Measurements from ENCODE around the gene MYBL2. TPM values are rescaled to one million over a fixed set of nuclear protein-coding genes. Genes with fewer than 3 reads are reported as not detected.

The MYBL2 gene
- total RNA-seq, 1 donor from 2014 or later = 108 TPM

DNA sequence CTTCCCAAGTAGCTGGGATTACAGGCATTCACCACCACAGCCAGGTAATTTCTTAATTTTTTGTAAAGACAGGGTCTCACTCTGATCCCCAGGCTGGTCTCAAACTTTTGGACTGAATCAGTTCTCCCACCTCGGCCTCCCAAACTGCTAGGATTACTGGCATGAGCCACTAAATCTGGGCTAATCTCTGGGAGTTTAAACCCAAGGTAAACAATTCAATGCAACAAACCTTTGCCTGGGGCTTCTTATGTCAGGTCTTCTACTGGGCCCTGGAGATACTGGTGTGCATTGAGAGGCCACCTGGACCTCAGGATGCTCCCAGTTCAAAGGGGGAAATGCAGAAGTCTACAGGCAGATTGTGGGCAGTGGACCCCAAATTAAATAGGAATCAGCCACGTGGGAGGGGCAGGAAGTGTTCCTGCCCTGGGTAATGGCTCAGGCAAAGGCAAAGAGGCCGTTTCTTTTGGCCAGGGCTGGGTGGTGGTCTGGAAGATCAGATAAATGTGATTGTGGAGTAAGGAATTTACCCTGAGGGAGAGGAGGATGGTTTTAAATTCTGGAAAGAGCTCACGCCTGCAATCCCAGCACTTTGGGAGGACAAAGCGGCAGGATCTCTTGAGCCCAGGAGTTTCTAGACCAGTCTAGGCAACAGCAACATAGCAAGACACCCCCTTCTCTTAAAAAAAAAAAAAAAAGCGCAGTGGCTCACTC is 1.3 kb upstream of the MYBL2 start:
- Mint-ChIP-seq H3K4me1 (peaks cover 12% of the 10 kb centered on the region), H3K36me3 (ENCODE audit: low read depth) (peaks cover 3% of the 10 kb centered on the region), H3K27me3 (peaks cover 5% of the 10 kb centered on the region), H3K4me3 (peak overlapping the region; percentile 71), H3K9me3 (no peaks in the 10 kb centered on the region), H3K27ac (peak overlapping the region; percentile 3)
- no peak for DNase-seq
- intact Hi-C loops (cut with micrococcal nuclease) = loop anchor here (2.0 kb wide), 1 partner anchor 75 kb away; the partner anchor contains the start of gene IFT52

DNA sequence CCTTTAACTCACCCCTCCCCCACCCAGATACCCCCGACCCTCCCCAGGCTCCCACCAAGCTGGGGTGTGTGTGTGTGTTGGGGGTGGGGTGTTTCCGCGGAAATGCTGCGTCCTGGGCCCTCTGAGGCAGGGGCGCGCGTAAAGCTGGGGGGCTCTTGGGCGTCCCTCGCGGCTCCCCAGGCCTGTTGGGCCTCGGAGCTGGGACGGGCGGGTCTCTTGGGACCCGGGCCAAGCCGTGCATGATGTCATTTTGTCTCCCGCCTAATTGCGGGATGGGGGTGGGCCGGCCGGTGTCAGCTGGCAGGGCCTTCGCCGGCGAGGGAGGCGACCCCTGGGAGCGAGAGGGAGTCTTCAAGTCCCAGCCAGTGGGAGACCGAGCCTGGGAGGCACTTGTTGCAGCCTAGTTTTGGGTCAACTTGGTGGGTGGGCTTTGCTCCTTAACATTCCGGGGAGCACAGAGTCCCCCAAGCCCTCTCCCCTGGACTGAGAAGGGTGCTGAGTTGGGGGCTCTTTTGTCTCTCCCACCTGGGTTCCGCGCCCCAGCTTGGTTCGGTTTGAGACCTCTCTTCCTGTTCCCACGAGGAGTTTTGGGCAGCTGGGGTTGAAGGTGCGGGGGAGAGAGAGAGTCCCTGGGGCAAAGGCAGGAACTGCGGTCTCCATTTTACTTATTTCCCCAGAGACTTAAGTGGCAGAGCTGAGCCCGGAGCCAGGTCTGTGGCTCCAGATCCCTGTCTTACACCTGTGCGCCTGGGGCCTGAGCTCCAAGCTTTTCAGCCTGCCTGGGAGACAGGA is 623 bp downstream of the MYBL2 start:
- intact Hi-C loops (cut with micrococcal nuclease) = loop anchor here (2.0 kb wide), 1 partner anchor 77 kb away; the partner anchor contains the start of gene IFT52
- Mint-ChIP-seq H3K4me3 (peak overlapping the region; percentile 84), H3K27ac (peak overlapping the region; percentile 90), H3K36me3 (ENCODE audit: low read depth) (peaks cover 5% of the 10 kb centered on the region), H3K4me1 (peaks cover 12% of the 10 kb centered on the region), H3K9me3 (no peaks in the 10 kb centered on the region), H3K27me3 (peaks cover 5% of the 10 kb centered on the region)
- DNase-seq = peak; percentile 74

DNA sequence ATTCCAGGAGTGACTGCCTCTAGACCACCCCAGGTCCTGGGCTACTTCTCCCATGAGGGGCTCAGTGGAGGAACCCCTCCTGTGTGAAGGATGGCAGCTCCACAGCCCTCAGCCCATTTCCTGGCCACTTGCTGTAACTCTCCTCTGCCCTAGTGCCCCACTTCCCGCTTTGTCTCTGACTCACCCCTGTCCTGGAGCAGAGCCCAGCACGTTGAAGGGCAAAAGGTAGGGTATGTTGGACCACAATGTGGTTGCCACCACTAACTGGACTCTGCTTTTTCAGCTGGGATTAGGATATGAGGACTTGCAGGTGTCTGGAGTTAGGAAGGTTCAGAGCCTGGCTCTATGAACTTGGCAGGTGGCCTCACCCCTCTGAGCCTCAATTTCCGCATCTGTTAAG is 2.4 kb downstream of the MYBL2 start:
- Mint-ChIP-seq H3K4me3 (no peak overlapping the region), H3K9me3 (no peaks in the 10 kb centered on the region), H3K27me3 (peaks cover 5% of the 10 kb centered on the region), H3K4me1 (peaks cover 12% of the 10 kb centered on the region), H3K27ac (no peak overlapping the region), H3K36me3 (ENCODE audit: low read depth) (peaks cover 13% of the 10 kb centered on the region)
- DNase-seq = no peak
- intact Hi-C loops (cut with micrococcal nuclease) = no loop called here

DNA sequence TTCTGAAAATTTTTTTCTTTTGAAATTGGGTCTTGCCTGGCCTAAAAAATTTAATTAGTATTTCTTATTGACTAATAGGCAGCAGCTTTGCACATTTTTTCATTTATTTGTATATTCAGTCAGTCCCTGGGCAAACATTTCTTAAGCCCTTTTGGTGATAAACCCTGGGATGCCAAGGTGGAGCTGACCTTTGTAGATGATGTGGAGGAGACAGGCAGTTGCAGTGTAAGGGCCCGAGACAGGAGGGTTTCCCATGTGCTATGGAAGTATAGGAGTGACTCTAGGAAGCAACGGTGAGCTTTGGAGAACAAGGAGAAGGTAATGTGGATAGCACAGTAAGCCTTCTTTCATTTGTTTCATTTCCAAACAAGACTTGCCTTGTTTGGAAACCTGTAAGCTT is 3.5 kb downstream of the MYBL2 start:
- Mint-ChIP-seq H3K27ac (no peak overlapping the region), H3K36me3 (ENCODE audit: low read depth) (peaks cover 13% of the 10 kb centered on the region), H3K27me3 (peaks cover 3% of the 10 kb centered on the region)

DNA sequence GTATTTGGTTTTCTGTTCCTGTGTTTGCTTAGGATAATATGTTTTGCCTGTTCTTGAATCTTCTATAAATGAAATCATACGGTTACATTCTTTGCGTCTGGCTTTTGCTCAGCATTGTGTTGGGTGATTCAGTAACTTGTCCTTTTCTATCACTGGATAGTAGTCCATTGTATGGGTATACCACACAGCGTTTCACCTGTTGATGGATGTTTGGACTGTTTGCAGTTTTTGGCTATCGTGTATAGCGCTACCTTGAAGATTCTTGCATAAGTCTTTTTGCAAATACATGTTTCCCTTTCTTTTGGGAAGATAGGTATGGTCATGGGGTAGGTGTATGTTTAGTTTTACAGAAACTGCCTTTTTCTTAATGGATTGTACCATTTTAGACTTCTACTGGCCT is 9.5 kb downstream of the MYBL2 start:
- H3K27me3 Mint-ChIP-seq = no peaks in the 10 kb centered on the region
- H3K4me3 Mint-ChIP-seq = no peak overlapping the region
- no peaks in the 10 kb centered on the region for H3K9me3 Mint-ChIP-seq
- H3K4me1 Mint-ChIP-seq = peaks cover 8% of the 10 kb centered on the region
- intact Hi-C loops (cut with micrococcal nuclease) = no loop called here
- no peak for DNase-seq
- H3K27ac Mint-ChIP-seq = no peak overlapping the region
- peaks cover 24% of the 10 kb centered on the region for H3K36me3 Mint-ChIP-seq (ENCODE audit: low read depth)

More for the DNA sequence above, 3.5 kb downstream of the MYBL2 start:
- no peak for DNase-seq
- H3K4me3 Mint-ChIP-seq = no peak overlapping the region
- H3K4me1 Mint-ChIP-seq = peaks cover 12% of the 10 kb centered on the region
- no peaks in the 10 kb centered on the region for H3K9me3 Mint-ChIP-seq
- intact Hi-C loops (cut with micrococcal nuclease) = no loop called here

DNA sequence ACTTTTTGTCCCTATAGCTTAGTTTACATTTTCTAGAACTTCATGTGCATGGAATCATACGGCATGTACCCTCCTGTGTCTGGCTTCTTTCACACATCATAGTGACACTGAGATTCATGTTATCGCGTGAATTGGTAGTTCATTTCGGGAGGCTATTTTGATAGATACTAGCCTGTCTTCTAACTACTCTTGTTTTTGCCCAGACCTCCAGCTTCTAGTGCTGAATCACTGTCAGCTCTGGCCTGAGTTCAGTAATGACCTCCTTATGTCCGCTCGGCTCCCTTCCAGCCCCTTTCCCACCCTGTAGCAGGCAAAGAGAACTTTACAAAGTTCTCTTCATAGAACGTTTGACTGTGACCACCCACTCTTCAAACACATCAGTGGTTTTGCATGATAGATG is 14.1 kb downstream of the MYBL2 start:
- intact Hi-C loops (cut with micrococcal nuclease) = no loop called here
- Mint-ChIP-seq H3K4me3 (no peak overlapping the region), H3K36me3 (ENCODE audit: low read depth) (peaks cover 15% of the 10 kb centered on the region), H3K27me3 (no peaks in the 10 kb centered on the region), H3K9me3 (no peaks in the 10 kb centered on the region), H3K4me1 (peaks cover 11% of the 10 kb centered on the region), H3K27ac (no peak overlapping the region)
- DNase-seq = no peak

DNA sequence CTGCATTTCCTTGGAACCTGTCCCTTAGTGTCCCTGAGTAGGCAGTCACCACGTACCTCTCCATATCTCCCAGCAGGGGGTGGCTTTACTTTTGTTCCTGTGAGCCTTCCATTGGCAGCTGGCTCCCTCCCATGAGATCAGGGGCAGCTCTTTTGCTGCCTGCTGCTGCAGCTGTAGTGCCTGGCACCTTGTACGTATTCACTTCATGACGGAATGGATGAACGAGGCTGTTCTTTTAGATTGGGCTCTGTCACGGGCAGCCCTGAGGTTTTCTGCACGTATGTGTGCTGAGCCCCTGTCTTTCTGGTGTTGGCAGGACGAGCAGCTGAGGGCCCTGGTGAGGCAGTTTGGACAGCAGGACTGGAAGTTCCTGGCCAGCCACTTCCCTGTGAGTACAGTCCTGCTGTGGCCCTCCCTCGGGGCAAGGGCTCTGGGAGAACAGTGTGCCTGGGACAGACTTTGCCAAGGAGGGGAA is 14.6 kb downstream of the MYBL2 start:
- Mint-ChIP-seq H3K4me1 (peaks cover 8% of the 10 kb centered on the region), H3K9me3 (no peaks in the 10 kb centered on the region), H3K4me3 (no peak overlapping the region), H3K27ac (peak overlapping the region; percentile 58), H3K36me3 (ENCODE audit: low read depth) (peaks cover 15% of the 10 kb centered on the region), H3K27me3 (no peaks in the 10 kb centered on the region)
- DNase-seq = no peak
- intact Hi-C loops (cut with micrococcal nuclease) = no loop called here

DNA sequence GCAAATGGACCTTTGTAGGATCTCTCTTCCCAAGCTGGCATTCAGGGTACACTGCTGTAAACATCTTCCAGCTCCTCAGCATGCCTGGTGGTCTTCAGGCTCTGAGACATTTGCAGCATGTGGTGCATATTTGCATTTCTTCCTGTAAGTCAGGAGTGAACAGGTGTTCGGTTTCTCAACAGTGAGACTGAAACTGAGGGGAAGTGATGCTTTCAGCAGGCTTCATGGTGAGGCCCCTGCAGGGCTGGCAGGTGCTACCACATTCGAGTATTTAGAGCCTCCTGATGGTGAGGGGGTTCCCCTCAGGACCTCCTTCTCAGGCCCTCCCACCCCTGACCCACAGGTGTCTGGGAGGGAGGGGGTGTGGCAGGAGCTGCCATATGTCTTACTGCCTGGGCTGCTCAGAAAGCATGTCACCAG is 15.1 kb downstream of the MYBL2 start:
- no peak for DNase-seq
- Mint-ChIP-seq H3K9me3 (no peaks in the 10 kb centered on the region), H3K4me1 (peaks cover 8% of the 10 kb centered on the region), H3K36me3 (ENCODE audit: low read depth) (peaks cover 15% of the 10 kb centered on the region), H3K27ac (no peak overlapping the region), H3K27me3 (no peaks in the 10 kb centered on the region), H3K4me3 (no peak overlapping the region)
- intact Hi-C loops (cut with micrococcal nuclease) = no loop called here

DNA sequence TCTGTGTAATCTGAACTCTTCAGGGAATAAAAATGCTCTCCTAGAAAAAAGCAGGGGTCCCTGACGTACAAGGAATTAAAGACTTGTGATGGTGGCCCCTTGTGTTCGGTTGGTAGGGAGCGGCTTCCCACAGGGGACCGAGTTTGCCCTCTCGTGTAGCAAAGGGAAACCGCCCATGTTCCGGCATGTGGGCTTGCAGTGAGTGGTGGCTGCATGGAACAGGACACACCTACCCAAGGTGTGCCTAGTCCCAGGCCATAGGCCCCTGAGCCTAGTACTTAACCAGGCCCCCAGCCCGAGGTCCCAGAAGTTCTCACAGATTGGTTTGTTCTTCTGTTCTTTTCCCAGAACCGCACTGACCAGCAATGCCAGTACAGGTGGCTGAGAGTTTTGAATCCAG is 15.5 kb downstream of the MYBL2 start:
- H3K9me3 Mint-ChIP-seq = no peaks in the 10 kb centered on the region
- no peak overlapping the region for H3K4me3 Mint-ChIP-seq
- intact Hi-C loops (cut with micrococcal nuclease) = no loop called here
- H3K27ac Mint-ChIP-seq = no peak overlapping the region
- H3K27me3 Mint-ChIP-seq = no peaks in the 10 kb centered on the region
- peaks cover 13% of the 10 kb centered on the region for H3K36me3 Mint-ChIP-seq (ENCODE audit: low read depth)
- no peak for DNase-seq
- peaks cover 6% of the 10 kb centered on the region for H3K4me1 Mint-ChIP-seq

DNA sequence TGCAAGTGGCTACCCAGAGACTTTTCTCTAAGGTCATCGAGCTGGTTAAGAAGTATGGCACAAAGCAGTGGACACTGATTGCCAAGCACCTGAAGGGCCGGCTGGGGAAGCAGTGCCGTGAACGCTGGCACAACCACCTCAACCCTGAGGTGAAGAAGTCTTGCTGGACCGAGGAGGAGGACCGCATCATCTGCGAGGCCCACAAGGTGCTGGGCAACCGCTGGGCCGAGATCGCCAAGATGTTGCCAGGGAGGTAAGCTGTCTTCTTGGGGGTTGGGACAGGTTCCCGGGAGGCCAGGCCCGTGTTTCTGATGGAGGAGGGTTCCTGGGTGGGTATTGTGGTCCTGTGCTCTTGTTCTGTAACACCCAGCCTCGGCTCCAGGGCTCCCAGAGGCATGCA is 19.9 kb downstream of the MYBL2 start:
- H3K27me3 Mint-ChIP-seq = no peaks in the 10 kb centered on the region
- no peaks in the 10 kb centered on the region for H3K9me3 Mint-ChIP-seq
- H3K27ac Mint-ChIP-seq = no peak overlapping the region
- no peak overlapping the region for H3K4me3 Mint-ChIP-seq
- no peak for DNase-seq
- H3K4me1 Mint-ChIP-seq = peaks cover 9% of the 10 kb centered on the region
- H3K36me3 Mint-ChIP-seq (ENCODE audit: low read depth) = peaks cover 21% of the 10 kb centered on the region
- intact Hi-C loops (cut with micrococcal nuclease) = no loop called here

DNA sequence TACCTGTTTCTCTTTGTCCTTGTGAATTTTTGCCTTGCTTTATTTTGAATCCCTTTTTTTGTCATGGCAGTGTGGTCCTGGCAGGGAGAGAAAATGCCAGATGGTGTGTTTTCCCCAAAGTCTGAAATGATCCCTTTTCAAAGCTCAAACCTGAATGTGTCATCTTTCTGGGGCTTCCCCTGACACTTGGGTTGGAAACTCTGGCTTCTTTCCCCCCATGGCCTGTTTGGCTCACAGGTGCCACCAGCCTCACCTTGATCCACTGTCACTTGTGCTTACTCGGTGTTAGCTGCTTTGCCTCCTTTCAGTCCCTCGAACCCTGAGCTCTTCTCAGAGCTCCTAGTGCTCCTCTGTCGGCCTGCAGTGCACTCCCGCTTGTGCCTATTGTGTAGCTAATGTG is 22.3 kb downstream of the MYBL2 start:
- DNase-seq = no peak
- peaks cover 22% of the 10 kb centered on the region for H3K36me3 Mint-ChIP-seq (ENCODE audit: low read depth)
- intact Hi-C loops (cut with micrococcal nuclease) = no loop called here
- no peaks in the 10 kb centered on the region for H3K9me3 Mint-ChIP-seq
- no peaks in the 10 kb centered on the region for H3K27me3 Mint-ChIP-seq
- H3K4me3 Mint-ChIP-seq = no peak overlapping the region
- H3K4me1 Mint-ChIP-seq = peaks cover 11% of the 10 kb centered on the region
- H3K27ac Mint-ChIP-seq = no peak overlapping the region

DNA sequence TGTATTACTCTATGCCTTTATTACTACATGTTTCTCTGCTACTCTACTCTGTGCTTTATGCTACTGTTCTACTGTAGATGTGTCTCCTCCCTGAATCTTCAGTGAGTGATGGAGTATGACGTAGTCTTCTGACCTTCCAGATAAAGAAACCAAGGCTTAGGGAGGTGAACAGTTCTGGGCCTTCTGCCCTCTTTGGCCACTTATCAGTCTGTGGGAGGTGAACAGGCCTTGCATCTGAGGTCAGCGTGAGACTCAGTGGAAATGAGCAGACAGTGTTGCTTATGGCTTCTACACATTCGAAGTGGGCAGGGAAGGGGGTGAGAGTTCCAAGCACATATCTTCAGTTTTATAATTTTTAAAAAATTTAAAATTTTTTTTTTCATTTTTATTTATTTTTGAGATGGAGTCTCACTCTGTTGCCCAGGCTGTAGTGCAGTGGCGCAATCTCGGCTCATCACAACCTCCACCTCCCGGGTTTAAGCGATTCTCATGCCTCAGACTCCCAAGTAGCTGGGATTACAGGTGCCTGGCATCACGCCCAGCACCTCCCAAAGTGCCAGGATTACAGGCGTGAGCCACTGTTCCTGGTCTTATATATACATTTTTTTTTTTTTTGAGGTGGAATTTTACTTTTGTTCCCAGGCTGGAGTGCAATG is 24.2 kb downstream of the MYBL2 start:
- Mint-ChIP-seq H3K9me3 (no peaks in the 10 kb centered on the region), H3K36me3 (ENCODE audit: low read depth) (peaks cover 26% of the 10 kb centered on the region), H3K27me3 (no peaks in the 10 kb centered on the region), H3K27ac (peak overlapping the region; percentile 39), H3K4me3 (no peak overlapping the region), H3K4me1 (peaks cover 11% of the 10 kb centered on the region)
- no peak for DNase-seq
- intact Hi-C loops (cut with micrococcal nuclease) = no loop called here

DNA sequence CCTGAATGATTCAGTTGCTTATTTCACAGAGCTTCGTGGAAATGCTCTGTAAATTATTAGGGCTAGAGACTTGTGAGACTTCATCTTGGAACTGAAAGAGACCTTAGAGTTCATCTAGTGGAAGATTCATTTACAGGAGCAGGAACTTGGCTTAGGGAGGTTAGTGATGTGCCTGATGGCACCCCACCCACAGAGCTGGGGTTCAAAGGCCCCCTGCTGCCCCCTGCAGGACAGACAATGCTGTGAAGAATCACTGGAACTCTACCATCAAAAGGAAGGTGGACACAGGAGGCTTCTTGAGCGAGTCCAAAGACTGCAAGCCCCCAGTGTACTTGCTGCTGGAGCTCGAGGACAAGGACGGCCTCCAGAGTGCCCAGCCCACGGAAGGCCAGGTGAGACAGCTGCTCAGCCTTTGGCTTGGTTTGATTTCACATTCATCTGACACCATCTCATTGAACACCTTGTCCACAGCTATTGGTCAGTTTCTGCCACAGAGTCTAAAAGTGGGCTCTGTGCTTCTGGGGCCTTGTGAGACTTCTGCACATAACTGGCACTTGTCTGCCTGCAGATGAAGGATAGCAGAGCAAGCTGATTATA is 25.1 kb downstream of the MYBL2 start:
- Mint-ChIP-seq H3K9me3 (no peaks in the 10 kb centered on the region), H3K4me1 (peaks cover 11% of the 10 kb centered on the region), H3K27me3 (no peaks in the 10 kb centered on the region), H3K4me3 (no peak overlapping the region), H3K27ac (no peak overlapping the region), H3K36me3 (ENCODE audit: low read depth) (peaks cover 24% of the 10 kb centered on the region)
- intact Hi-C loops (cut with micrococcal nuclease) = loop anchor here (1.0 kb wide), 2 partner anchors 154 to 243 kb away; no protein-coding TSS in a partner anchor
- DNase-seq = peak; percentile 88

Measured in activated CD4-positive, alpha-beta T cell treated with anti-CD3 and anti-CD28 coated beads, Interleukin-2, amount 10 ng/mL, durations not matched to agents 24 days and 14 days (primary cell).